ENCODE results near the gene DNAJA3.
"Not testable (repeated sequence)": the region's sequence is repeated elsewhere in the genome, so short reads cannot be mapped to it uniquely, and the experiment has no call there.

DNAJA3 gene

GRCh38 chr16:4391631-4392381 is 33.9 kb upstream of the DNAJA3 start:
- Histone ChIP-seq H3K9me3 (ENCODE audit: control insufficient read depth, low read length) (no peaks in the 10 kb centered on the region), H3K4me3 (ENCODE audit: low read depth, low read length) (no peak overlapping the region), H3K27ac (no peak overlapping the region), H3K4me1 (no peaks in the 10 kb centered on the region), H3K79me2 (no peaks in the 10 kb centered on the region), H2AFZ (no peak overlapping the region), H3K27me3 (ENCODE audit: control insufficient read depth, insufficient read depth, low read length) (no peaks in the 10 kb centered on the region), H3K36me3 (ENCODE audit: control insufficient read depth, insufficient read depth, low read length) (no peaks in the 10 kb centered on the region), H3K4me2 (ENCODE audit: low read length) (no peak overlapping the region), H3K9ac (no peak overlapping the region)
- TF ChIP-seq CTCF (IDR thresholded peaks at IDR 0.05) = no peak

GRCh38 chr16:4392382-4393239 is 33.1 kb upstream of the DNAJA3 start:
- Histone ChIP-seq H3K4me1 (no peaks in the 10 kb centered on the region), H3K79me2 (no peaks in the 10 kb centered on the region), H3K36me3 (ENCODE audit: control insufficient read depth, insufficient read depth, low read length) (no peaks in the 10 kb centered on the region), H3K9ac (no peak overlapping the region), H2AFZ (no peak overlapping the region), H3K9me3 (ENCODE audit: control insufficient read depth, low read length) (no peaks in the 10 kb centered on the region), H3K4me3 (ENCODE audit: low read depth, low read length) (no peak overlapping the region), H3K27me3 (ENCODE audit: control insufficient read depth, insufficient read depth, low read length) (no peaks in the 10 kb centered on the region), H3K27ac (no peak overlapping the region), H3K4me2 (ENCODE audit: low read length) (no peak overlapping the region)
- no peak for TF ChIP-seq CTCF (IDR thresholded peaks at IDR 0.05)

- Histone ChIP-seq H3K4me2 (ENCODE audit: low read length) (no peak overlapping the region), H3K79me2 (no peaks in the 10 kb centered on the region), H3K36me3 (ENCODE audit: control insufficient read depth, insufficient read depth, low read length) (no peaks in the 10 kb centered on the region), H3K9me3 (ENCODE audit: control insufficient read depth, low read length) (no peaks in the 10 kb centered on the region), H3K27me3 (ENCODE audit: control insufficient read depth, insufficient read depth, low read length) (no peaks in the 10 kb centered on the region), H3K27ac (no peak overlapping the region), H3K9ac (no peak overlapping the region), H3K4me1 (no peaks in the 10 kb centered on the region), H2AFZ (no peak overlapping the region), H3K4me3 (ENCODE audit: low read depth, low read length) (no peak overlapping the region)
- TF ChIP-seq CTCF (IDR thresholded peaks at IDR 0.05) = no peak
Measured at GRCh38 chr16:4393240-4393600, 32.4 kb upstream of the DNAJA3 start.

- not testable (repeated sequence) for H3K9me3 ChIP-seq (ENCODE audit: control insufficient read depth, low read length); H3K4me1 ChIP-seq; H3K27ac ChIP-seq; H3K4me2 ChIP-seq (ENCODE audit: low read length); H3K79me2 ChIP-seq; H3K27me3 ChIP-seq (ENCODE audit: control insufficient read depth, insufficient read depth, low read length); H3K36me3 ChIP-seq (ENCODE audit: control insufficient read depth, insufficient read depth, low read length); H3K9ac ChIP-seq; H3K4me3 ChIP-seq (ENCODE audit: low read depth, low read length); H2AFZ ChIP-seq
Measured at GRCh38 chr16:4393850-4394249, 31.8 kb upstream of the DNAJA3 start.

GRCh38 chr16:4395055-4395726 is 30.5 kb upstream of the DNAJA3 start:
- H3K27ac ChIP-seq = no peak overlapping the region
- H3K4me2 ChIP-seq (ENCODE audit: low read length) = no peak overlapping the region
- no peak overlapping the region for H2AFZ ChIP-seq
- H3K27me3 ChIP-seq (ENCODE audit: control insufficient read depth, insufficient read depth, low read length) = no peaks in the 10 kb centered on the region
- H3K9me3 ChIP-seq (ENCODE audit: control insufficient read depth, low read length) = no peaks in the 10 kb centered on the region
- no peak overlapping the region for H3K4me3 ChIP-seq (ENCODE audit: low read depth, low read length)
- H3K4me1 ChIP-seq = no peaks in the 10 kb centered on the region
- H3K36me3 ChIP-seq (ENCODE audit: control insufficient read depth, insufficient read depth, low read length) = no peaks in the 10 kb centered on the region
- H3K79me2 ChIP-seq = no peaks in the 10 kb centered on the region
- no peak overlapping the region for H3K9ac ChIP-seq
- TF ChIP-seq CTCF (IDR thresholded peaks at IDR 0.05) = no peak
